Measurements from ENCODE around the gene LILRA2.
"Not testable (repeated sequence)": the region's sequence is repeated elsewhere in the genome, so short reads cannot be mapped to it uniquely, and the experiment has no call there.

Gene LILRA2

GRCh38 chr19:54612428-54612827 lies 38.8 kb downstream of the LILRA2 start:
- DNase-seq, result no peak

GRCh38 chr19:54614726-54615125 lies 41.1 kb downstream of the LILRA2 start:
- no peak for DNase-seq

- no peak for DNase-seq
Observed at GRCh38 chr19:54616057-54616456, 42.5 kb downstream of the LILRA2 start.

- DNase-seq, result no peak
Observed at GRCh38 chr19:54616821-54617560, 43.4 kb downstream of the LILRA2 start.

- DNase-seq, result no peak
Observed at GRCh38 chr19:54620464-54620863, 46.9 kb downstream of the LILRA2 start.

GRCh38 chr19:54622431-54622830 lies 48.8 kb downstream of the LILRA2 start:
- no peak for DNase-seq

GRCh38 chr19:54624234-54624633 lies 50.6 kb downstream of the LILRA2 start:
- not testable (repeated sequence) for DNase-seq

GRCh38 chr19:54624934-54625730 lies 51.5 kb downstream of the LILRA2 start:
- not testable (repeated sequence) for DNase-seq

GRCh38 chr19:54626757-54627156 lies 53.2 kb downstream of the LILRA2 start:
- no peak for DNase-seq

GRCh38 chr19:54627912-54628311 lies 54.3 kb downstream of the LILRA2 start:
- DNase-seq, result not testable (repeated sequence)

- DNase-seq, result not testable (repeated sequence)
Observed at GRCh38 chr19:54630262-54630661, 56.7 kb downstream of the LILRA2 start, which contains the start of gene LILRB1. LILRB1 (plus strand) TSS chr19:54630484; CDS start chr19:54631074, 590 bp downstream.

GRCh38 chr19:54630782-54631181 lies 57.2 kb downstream of the LILRA2 start:
- no peak for DNase-seq

- DNase-seq, result not testable (repeated sequence)
Observed at GRCh38 chr19:54631489-54632337, 58.1 kb downstream of the LILRA2 start.

- DNase-seq, result not testable (repeated sequence)
Observed at GRCh38 chr19:54632517-54632916, 58.9 kb downstream of the LILRA2 start.

- no peak for DNase-seq
Observed at GRCh38 chr19:54633401-54633800, 59.8 kb downstream of the LILRA2 start.

GRCh38 chr19:54636081-54636480 lies 62.5 kb downstream of the LILRA2 start:
- not testable (repeated sequence) for DNase-seq

- DNase-seq, result no peak
Observed at GRCh38 chr19:54638683-54639082, 65.1 kb downstream of the LILRA2 start.
